Measurements from ENCODE around the gene UBE2L5. TPM values are rescaled to one million over a fixed set of nuclear protein-coding genes. Genes with fewer than 3 reads are reported as not detected.

Gene UBE2L5
- total RNA-seq, 3 donors from 2014 or later (not counting 1 experiment from before 2014, with no cell fraction given), result not detected

GRCh38 chr13:30437177-30437576 is 14.9 kb downstream of the UBE2L5 start:
- Histone ChIP-seq H3K9me3 (ENCODE audit: control insufficient read depth, insufficient read depth, low read length) (no peaks in the 10 kb centered on the region), H3K27ac (ENCODE audit: low read length) (no peak overlapping the region), H3K4me3 (ENCODE audit: low read length) (no peak overlapping the region), H3K27me3 (ENCODE audit: control insufficient read depth, insufficient read depth, low read length) (no peaks in the 10 kb centered on the region), H3K4me1 (ENCODE audit: control insufficient read depth, insufficient read depth, low read length) (no peaks in the 10 kb centered on the region), H3K36me3 (ENCODE audit: control insufficient read depth, insufficient read depth, low read length) (no peaks in the 10 kb centered on the region)
- Mint-ChIP-seq H3K27me3 (ENCODE audit: low read depth in 2 of 2) (peaks cover 8 to 14% of the 10 kb centered on the region in 2 donors), H3K9me3 (no peaks in the 10 kb centered on the region), H3K4me3 (no peak overlapping the region), H3K4me1 (peaks cover 5% of the 10 kb centered on the region in 2 donors), H3K27ac (no peak overlapping the region), H3K36me3 (no peaks in the 10 kb centered on the region)
- intact Hi-C loops (cut with micrococcal nuclease), result no loop called here
- no peak for TF ChIP-seq CTCF (IDR thresholded peaks at IDR 0.05)
- DNase-seq, result no peak
- no peak for ATAC-seq
- WGBS (ENCODE audit: insufficient coverage), result 97% methylated on average over 8 of the region's 8 CpGs

GRCh38 chr13:30438286-30438685 is 16.0 kb downstream of the UBE2L5 start:
- Histone ChIP-seq H3K27ac (ENCODE audit: low read length) (no peak overlapping the region), H3K36me3 (ENCODE audit: control insufficient read depth, insufficient read depth, low read length) (no peaks in the 10 kb centered on the region), H3K4me1 (ENCODE audit: control insufficient read depth, insufficient read depth, low read length) (no peaks in the 10 kb centered on the region), H3K4me3 (ENCODE audit: low read length) (no peak overlapping the region), H3K27me3 (ENCODE audit: control insufficient read depth, insufficient read depth, low read length) (no peaks in the 10 kb centered on the region), H3K9me3 (ENCODE audit: control insufficient read depth, insufficient read depth, low read length) (no peaks in the 10 kb centered on the region)
- intact Hi-C loops (cut with micrococcal nuclease), result no loop called here
- H3K4me3 Mint-ChIP-seq, result no peak overlapping the region
- H3K27me3 Mint-ChIP-seq (ENCODE audit: low read depth in 2 of 2), result peaks cover 8 to 14% of the 10 kb centered on the region in 2 donors
- H3K4me1 Mint-ChIP-seq, result peaks cover 5% of the 10 kb centered on the region in 2 donors
- no peaks in the 10 kb centered on the region for H3K9me3 Mint-ChIP-seq
- no peak overlapping the region for H3K27ac Mint-ChIP-seq
- no peaks in the 10 kb centered on the region for H3K36me3 Mint-ChIP-seq
- no peak for TF ChIP-seq CTCF (IDR thresholded peaks at IDR 0.05)
- ATAC-seq (no peak), DNase-seq (no peak)
- 88% methylated on average over 3 of the region's 3 CpGs for WGBS (ENCODE audit: insufficient coverage)

- no peak for TF ChIP-seq CTCF (IDR thresholded peaks at IDR 0.05)
- Mint-ChIP-seq H3K27me3 (ENCODE audit: low read depth in 2 of 2) (peaks cover 7 to 10% of the 10 kb centered on the region in 2 donors), H3K9me3 (no peaks in the 10 kb centered on the region), H3K36me3 (no peaks in the 10 kb centered on the region), H3K27ac (peak overlapping the region in 1 of 2 donors; percentile 37), H3K4me3 (no peak overlapping the region), H3K4me1 (peaks cover 15% of the 10 kb centered on the region in 2 donors)
- H3K9me3 ChIP-seq (ENCODE audit: control insufficient read depth, insufficient read depth, low read length), result no peaks in the 10 kb centered on the region
- no peaks in the 10 kb centered on the region for H3K36me3 ChIP-seq (ENCODE audit: control insufficient read depth, insufficient read depth, low read length)
- no peaks in the 10 kb centered on the region for H3K27me3 ChIP-seq (ENCODE audit: control insufficient read depth, insufficient read depth, low read length)
- peaks cover 12% of the 10 kb centered on the region for H3K4me1 ChIP-seq (ENCODE audit: control insufficient read depth, insufficient read depth, low read length)
- intact Hi-C loops (cut with micrococcal nuclease), result no loop called here
- DNase-seq (no peak), ATAC-seq (no peak)
- no peak overlapping the region for H3K27ac ChIP-seq (ENCODE audit: low read length)
- WGBS (ENCODE audit: insufficient coverage), result 63% methylated on average over 6 of the region's 8 CpGs
- no peak overlapping the region for H3K4me3 ChIP-seq (ENCODE audit: low read length)
Observed at GRCh38 chr13:30440910-30441703, 18.8 kb downstream of the UBE2L5 start.

Data from natural killer cell (primary cell).